RPMI7951 (cell line): Measurements from ENCODE around the gene ARHGEF12. TPM values are rescaled to one million over a fixed set of nuclear protein-coding genes. Genes with fewer than 3 reads are reported as not detected.
A peak's percentile ranks its signal among the peaks of the same experiment; 100 is the strongest.

Experiments used
- DNase-seq: peaks from one replicate; pipeline ENCODE4 v3.0.0-alpha.2; 2012; ENCODE audit warnings: low read depth
- total RNA-seq: library from RNA; depleted of rRNA; stranded (reverse); fragments of >200 nt; shearing (Covaris generic); gene quantifications from 2 replicates; pipeline ENCODE4 v1.2.3, GENCODE V29; 2014

ARHGEF12 gene
- total RNA-seq, 1 experiment from 2014 or later = 46.4 TPM

DNA sequence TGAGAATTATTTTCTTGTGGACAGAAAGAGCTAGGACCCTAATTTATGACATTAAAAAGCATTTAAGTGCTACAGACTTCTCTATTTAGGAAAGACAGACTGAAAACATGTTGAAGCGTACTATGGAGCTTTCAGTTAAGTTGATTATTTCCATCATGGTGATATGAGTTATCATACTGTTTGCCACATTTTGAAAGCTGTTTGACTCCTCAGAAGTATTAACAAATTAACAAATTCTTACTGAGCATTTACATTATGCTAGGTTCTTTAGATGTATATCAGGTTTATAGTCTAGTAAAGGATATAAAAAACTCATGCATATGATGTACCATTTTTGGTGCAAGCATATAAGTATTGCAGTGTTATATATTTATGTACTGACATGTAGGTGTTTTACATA, 50.1 kb downstream of the ARHGEF12 start:
- DNase-seq = no peak

DNA sequence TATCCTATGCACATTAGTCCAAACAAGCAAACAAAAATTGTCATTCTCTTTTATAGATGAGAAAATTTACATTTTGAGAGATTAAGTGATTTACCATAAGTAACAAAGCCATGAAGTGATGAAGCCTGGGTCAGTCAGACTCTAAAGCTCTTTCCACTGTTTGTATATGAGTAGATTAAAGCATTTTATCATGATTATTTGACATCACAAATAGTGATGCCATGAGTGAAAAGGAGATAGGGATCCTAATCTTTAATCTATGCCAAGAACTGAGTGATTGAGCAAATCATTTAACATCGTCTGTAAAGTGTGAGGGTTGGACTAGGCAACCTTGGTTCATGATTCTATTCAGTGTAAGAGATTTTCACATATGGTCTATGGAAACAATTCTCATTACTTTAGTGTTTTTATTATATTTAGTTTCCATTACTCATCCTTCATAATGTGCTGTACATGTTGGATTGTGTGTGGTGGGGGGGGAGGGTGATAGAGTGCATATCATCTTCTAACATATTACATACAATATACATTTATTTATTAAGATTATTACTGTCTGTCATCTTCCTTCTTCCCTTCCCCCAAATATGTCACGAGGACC, 50.7 kb downstream of the ARHGEF12 start:
- DNase-seq = no peak

DNA sequence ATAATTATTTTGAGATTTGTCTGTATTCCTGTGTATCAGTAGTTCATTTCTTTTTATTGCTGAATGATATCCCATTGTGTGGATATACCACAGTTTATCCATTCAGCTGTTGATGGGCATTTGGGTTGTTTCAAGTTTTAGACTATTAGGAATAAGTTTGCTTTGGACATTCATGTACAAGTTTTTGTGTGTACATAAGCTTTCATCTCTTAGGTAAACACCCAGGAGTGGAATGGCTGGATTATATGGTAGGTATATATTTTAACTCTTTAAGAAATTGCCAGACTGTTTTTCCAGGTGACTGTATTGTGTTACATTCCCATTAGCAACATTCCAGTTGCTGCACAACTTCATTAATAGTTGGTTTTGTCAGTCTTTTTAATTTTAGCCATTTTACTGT, 52.0 kb downstream of the ARHGEF12 start:
- DNase-seq = no peak

DNA sequence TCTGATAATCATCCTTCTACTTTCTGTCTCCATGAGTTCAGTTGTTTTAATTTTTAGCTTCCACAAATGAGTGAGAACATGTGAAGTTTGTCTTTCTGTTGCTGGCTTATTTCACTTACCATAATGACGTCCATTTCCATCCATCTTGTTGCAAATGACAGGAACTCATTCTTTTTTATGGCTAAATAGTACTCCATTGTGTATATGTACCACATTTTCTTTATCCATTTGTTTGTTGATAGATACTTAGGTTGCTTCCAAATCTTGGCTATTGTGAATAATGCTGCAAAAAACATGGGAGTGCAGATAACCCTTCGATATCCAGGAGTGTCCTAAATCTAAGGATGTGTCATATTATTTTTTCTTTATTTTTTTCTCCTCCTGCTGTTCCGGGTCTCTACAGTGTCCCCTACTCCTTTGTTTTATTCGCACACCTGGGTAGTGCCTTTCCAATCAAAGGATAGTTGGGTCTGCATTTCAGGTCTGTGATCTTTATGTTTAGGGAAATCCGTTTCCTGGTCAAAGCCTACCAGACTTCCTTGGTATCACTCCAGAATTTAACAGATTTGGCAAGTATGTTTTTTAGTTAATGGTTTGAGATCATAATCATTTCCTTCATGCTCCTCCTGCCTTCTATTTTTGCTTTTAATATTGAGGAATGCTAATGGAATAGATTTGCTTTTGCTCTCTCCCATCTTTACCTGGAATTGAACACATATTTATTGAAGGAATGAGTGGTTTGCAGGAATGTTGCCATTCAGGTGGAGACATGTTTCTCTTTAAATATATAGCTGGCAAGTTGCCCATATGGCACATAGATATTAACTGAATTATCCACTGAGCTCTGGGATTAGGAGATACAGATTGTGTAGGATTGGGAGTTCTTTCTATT, 53.7 kb downstream of the ARHGEF12 start:
- DNase-seq = no peak

DNA sequence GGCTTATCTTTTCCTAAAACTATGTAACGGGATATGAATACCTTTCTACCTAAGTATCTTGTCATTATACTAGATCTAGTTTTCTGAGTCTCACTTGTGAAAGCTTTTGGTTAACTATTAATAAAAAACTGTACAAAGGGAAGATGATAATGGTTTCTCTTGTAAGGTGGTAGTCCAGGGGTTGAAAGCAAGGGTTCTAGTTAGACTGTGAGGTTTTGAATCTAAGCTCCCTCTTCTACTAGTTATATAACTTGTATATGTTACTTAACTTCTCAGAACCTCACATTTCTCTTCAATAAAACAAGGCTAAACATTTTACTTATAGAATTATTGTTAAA, 54.3 kb downstream of the ARHGEF12 start:
- no peak for DNase-seq

DNA sequence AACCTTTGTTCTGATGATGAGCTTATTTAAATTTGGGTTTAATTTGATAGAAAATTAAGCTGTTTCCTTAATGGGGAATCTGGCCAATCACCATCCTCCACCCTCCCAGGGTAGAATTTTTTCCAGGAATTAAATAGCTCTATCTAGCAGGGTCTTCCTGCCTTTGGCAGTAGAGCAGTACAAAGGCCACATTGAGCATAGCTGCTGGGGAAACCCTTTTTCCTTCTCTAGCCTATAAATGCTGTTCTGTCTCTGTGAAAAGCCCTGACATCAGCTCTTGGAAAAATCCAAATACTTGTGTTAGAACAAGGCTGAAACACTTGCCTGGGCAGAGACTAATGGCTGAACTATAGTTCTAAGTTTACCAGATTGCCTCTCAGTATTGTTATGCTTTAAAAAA, 55.1 kb downstream of the ARHGEF12 start:
- DNase-seq = peak; percentile 35

DNA sequence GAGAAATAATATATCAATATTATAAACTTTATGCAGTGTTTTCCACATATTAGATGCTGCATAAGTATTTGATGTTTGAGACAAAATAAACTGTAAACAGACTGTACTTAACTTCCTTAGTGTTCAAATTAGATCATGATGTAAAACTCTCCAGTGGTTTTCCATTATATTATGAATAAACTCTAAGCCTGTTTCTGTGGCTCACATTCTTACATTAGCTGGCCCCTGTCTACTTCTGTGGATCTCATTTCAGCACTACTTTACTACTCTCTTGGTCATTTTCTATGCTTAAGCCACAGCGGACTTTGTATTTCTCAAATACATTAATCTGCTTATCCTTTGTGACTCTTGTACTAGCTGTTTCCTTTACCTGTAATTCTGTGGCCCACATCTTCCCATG, 55.6 kb downstream of the ARHGEF12 start:
- no peak for DNase-seq

DNA sequence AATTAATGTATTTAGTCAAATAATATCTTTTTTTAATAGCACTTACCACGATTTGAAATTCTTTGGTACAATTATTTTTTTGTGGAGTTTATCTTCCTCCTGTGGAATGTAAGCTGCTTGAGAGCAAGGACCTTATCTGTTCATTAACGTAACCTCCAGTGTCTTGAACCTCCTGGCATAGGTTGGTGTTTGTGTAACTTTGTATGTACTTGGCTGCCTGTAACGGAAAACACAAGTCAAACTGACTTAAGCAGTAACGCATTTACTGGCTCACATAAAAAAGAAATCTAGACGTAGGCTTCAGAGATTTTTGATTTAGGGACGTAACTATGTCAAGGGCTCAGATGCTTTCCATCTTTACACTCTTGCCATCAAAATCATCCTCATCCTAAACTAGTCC, 56.1 kb downstream of the ARHGEF12 start:
- DNase-seq = no peak

DNA sequence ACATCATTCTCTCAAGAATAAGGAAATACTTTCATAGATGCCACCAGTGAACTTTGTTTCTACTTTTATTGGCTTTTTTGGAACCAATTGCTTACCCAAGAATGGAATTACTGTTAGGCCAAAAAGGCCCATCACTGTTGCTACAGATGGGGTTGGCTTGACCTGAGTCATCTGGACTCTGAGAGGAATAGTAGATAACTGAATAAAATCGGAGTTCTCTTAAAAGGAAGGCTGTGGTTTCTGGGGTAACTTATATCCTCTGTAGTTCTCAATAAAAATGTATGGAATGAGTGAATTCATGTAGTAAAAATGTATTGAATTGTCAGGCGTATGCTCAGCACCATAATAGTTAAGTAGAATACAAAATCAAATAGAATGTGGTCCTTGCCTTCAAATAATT, 56.6 kb downstream of the ARHGEF12 start:
- peak; percentile 26 for DNase-seq

DNA sequence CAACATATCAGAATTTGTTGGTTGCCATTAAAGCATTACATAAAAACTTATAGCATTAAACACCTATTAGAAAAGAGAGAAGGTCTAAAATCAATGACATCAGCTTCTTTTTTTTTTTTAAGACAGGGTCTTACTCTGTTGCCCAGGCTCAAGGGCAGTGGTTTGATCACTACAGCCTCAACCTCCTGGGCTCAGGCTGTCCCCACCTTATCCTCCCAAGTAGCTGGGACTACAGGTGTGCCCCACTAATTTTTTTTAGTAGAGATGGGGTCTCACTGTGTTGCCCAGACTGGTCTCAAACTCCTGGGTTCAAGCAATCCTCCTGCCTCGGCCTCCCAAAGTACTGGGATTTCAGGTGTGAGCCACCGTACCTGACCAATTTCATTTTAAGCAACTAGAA, 57.9 kb downstream of the ARHGEF12 start:
- no peak for DNase-seq

DNA sequence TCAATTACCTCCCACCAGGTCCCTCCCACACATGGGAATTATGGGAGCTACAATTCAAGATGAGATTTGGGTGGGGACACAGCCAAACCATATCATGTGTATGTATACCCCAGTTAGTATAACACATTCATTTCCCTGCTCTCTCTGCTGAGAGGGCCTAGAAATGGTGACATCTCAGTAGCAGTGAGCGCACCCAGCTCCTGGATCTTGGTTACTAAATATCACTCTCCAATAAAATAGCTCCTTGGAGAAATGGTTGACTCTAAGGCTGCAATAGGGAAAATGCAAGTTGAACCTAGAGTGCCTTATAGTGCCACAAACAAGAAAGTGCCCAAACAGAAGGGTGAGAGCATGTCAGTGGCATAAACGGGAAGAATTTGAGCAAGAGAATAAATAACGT, 59.6 kb downstream of the ARHGEF12 start:
- DNase-seq = no peak

DNA sequence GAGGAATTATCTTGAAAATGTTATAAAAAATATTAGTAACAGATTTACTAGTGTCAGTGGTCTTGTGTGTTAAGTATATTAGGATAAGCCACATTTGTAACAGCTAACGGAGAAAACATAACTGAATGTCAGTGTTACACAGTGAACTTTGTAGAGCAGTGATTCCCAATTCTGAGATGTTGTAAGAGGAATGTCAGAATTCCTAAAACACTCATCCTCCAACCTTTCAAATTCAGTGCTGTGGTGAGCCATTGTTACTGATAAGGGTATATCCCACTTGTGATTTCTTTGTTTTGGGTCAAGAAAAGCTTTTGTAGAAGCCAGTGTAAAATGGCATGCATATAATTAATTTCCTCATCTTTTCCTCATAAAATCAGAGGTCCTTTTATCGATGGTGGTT, 61.9 kb downstream of the ARHGEF12 start:
- no peak for DNase-seq

DNA sequence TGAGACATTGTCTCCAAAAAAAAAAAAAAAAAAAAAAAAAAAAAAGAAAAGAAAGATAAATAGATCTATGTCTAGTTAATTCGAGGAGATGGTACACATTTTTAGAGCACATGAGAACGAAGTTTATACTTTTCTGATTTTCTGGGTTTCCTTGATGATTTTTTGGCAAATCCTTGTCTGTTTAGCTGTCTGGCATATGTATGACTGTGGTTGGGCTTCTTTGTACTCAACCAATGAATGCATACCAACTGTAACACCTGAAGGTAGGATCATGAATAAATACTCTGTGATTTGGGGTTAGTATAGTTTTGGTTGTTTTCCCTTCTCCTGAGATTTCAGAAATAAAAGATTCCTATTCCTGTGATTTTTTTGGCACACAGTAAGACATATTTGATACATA, 63.1 kb downstream of the ARHGEF12 start:
- no peak for DNase-seq

DNA sequence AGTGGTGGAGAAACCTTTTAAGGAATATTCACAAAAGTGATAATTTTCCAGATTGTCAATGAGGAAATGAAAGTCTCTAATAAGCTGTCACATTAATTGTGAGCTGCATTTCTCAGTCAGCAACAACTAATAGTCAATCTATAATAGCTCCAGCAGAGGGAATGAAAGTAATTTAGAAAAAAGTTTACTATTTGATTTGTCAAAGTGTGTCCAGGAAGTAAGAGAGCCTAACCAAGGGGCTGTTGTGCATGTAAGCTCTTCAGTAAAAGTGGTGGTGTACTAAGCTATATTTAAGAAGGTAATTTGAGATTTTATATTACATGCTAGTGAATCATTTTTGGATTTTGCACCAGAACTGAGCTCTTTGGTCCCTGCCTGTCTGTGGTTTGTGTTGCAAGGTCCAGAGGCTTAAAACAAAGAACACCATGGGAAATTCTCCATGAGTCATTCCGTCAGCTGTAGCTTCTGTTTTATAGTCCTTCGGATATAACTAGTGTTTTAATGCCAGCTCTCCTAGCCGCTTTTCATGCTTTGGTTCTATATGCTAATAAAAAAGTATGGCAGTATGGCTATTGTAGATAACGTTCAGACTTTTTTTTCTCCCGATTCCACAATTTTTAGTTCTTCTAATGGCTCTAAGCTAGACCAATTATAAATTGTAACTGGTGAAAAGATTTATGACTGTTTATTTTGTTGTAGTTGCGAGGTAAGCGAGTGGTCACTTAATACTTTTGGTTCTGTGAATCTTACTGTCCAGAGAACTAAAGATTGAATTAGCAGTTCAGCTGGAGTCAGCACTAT, 64.6 kb downstream of the ARHGEF12 start:
- peak; percentile 98 for DNase-seq

DNA sequence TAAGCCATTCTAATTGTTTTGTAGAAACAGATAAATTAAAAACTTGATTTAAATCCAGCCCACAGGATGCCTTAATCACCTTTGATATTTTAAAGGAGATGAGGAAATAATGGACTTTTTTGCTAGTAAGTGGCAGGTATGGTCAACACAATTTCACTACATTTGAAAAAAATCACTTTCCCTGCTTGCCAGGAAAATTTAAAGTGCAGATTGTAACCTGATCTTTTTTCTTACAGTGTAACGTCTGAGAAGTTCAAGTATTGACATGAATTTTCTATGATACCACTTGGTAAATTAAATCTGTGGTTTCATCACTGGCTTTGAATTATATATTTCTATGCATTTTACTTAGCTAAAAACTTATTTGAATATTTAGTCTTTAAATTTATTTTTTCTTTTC, 65.3 kb downstream of the ARHGEF12 start:
- no peak for DNase-seq

DNA sequence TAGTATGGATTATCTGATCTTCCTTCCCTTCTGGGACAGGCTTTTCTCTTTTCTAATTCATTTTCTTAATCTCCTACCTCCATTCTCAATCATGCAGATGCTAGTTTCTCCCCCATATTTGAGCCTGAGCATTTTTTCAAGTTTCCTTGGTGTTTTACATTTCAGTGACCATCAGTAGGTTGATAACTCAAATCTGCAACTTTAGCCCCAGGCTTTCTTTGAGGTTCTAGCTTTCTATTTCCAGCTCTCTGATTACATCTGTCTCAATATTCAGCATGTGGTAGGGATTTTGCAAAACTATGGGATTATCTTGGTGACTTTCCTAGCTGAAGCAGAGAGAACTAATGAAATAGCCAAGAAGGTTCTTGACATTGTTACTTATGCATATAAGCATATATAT, 67.8 kb downstream of the ARHGEF12 start:
- DNase-seq = peak; percentile 89

DNA sequence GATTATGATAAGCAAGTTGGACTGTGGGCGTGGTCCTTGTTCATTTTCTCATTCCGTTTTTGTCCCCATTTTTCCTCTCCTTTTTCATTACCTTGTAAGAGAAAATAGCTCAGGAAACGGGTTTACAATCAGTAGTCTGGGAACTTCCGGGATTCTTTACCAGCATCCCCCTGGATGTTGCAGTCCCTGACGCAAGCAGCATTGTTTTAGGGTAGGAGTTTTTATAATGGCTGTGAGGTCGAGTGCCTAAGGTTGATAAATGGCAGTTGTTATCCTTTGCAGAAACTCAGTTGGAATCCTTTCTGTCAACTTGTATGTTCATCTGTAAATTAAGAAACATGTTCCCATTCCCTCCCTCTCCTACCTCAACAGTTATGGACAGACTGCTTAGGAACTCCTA, 68.3 kb downstream of the ARHGEF12 start:
- DNase-seq = peak; percentile 29

DNA sequence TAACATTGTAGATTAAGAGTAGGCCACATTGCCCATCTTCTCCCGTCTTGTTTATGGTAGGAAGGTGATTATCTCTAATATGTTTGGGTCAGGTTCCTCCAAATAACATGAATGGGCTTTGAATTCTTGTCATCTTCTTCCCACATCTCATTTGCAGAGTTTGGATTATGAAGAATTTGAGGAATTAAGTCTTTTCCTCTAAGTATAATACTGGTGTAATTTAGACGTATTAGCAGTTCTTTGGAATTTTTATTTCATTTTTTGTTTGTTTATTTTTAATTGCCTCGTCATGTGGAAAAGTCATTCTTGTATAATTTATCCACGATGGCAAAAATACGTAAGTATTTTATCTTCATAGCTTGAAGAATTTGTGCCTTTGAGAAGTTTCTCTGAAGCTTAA, 73.4 kb downstream of the ARHGEF12 start:
- DNase-seq = no peak

DNA sequence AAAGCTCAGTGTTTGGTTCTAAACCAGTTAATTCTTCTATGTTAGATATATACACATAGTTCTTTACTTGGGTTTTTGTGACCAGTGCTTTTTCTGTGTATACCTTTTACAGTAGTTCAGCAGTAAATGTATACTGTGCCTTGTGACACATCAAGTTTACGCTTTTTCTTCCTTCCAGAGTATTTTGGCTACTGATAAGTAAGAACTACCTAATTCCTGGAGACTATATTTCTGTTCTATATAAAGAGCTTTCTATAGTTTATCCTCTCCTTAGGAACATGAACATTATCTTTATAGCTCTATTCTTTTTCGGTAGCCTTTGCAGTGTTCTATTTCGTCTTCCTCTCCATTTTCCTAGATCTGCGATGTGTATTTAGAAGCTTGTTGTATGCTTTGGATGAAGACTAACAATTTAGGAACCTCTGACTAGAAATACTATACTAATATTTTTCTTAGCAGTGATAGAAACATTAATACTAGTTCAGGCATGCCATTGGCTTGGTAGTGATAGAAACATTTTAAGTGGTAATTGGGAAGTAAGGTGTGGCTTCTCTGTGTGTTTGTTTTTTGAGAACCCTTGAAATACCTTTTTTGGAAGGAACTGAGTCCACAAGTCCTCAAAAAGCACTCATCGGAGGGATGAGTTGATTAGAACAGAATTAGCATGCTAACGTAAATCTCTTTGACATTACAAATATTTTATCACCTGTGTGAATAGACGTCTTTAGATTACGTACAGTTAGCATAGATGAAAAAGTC, 74.6 kb downstream of the ARHGEF12 start:
- DNase-seq = no peak

DNA sequence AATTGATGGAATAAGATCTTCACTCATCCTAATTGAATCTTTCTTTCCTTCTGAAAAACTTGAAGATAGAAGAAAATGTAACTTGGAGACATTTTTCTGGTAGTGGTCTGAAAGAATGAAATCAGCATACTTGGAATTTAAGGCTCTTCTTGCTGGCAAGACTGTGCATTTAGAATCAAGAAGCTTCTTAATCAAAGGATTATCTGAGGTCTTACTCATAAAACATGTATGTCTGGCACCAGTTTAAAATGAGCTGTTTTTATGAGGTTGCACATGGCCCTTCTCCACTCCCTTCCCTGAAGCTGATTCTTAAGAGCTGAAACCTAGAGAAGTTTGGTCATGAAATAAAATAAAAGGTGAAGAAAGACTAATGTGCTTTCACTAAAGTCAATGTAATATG, 77.3 kb downstream of the ARHGEF12 start:
- DNase-seq = peak; percentile 52

DNA sequence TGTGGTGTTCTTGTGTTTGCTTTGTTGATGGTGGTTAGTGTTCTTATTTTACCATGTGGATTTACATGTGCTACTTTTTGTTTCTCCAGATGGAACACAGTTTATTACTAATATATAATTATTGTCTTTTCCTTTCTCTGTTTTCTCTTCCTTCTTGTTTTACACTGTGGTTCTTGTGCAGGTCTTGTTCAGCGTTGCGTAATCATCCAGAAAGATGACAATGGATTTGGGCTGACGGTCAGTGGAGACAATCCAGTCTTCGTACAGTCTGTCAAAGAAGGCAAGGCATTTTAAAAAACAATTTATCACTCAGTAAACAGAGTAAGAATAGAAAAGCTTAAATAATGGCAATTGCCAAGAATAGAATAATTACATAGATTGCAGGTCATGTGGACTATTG, 84.4 kb downstream of the ARHGEF12 start:
- no peak for DNase-seq
